ENCODE results near the gene SIX1.

Gene SIX1

DNA sequence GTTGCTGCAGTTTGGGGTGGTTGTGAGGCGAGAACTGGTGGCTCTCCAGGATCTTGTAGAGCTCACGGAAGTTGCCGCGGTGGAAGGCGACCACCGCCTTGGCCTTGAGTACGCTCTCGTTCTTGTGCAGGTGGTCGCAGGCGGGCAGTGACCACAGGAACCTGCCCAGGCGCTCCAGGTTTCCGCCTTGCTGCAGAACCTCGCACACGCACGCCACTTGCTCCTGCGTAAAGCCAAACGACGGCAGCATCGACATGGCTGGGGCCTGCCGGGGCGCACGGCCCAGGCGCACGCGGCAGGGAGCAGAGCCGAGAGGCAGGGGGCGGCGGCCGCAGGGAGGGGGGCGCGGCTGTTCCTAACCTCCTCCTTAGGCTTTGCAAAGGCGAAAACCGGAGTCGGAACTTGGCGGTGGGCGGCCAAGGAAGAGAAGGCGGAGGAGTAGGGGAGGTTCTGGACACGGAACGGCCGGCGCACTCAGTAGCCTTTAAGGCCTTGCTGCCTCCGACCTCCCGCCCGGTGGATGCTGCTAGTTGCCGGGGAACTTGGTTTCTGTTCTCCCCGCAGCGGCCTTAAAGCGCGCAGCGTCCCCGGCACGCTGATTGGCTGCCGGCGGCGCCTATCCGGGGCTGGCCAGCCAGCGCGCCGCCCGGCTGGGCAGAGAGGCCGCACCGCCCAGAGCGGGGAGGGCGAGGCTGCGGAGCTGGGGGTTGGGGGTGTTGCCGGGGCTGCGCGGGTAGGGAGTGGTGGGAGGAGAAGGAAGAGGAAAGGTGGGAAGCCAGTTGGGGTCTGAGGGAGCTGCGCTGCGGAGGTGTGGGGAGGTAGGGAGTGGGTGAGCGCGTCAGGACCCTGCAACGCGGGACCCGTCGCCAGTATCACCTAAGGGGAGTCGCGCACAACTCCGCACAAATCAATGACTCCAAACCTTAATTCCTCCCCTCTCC is at the start of gene SIX1:
Gene SIX1, minus strand, starts transcription at position 544 of the 941 bp plus-strand sequence. Its CDS starts 288 bp downstream, at position 256.
- DNase-seq, result peak; percentile 84 to 97

DNA sequence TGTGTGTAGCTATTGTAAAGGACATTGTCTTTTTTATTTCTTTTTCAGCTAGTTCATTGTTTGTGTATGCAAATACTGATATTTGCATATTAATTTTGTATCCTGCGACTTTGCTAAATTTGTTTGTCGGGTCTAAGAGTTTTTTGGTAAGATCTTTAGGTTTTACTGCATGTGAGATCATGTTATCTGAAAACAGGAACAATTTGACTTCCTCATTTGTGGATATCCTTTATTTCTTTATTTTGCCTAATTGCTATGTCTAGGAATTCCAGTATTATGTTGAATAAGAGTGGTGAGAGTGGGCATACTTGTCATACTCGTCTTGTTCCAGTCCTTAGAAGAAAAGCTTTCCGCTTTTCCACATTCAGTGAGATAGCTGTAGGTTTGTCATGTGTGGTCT is 46.0 kb upstream of the SIX1 start:
- peak; percentile 7 to 23 for DNase-seq

DNA sequence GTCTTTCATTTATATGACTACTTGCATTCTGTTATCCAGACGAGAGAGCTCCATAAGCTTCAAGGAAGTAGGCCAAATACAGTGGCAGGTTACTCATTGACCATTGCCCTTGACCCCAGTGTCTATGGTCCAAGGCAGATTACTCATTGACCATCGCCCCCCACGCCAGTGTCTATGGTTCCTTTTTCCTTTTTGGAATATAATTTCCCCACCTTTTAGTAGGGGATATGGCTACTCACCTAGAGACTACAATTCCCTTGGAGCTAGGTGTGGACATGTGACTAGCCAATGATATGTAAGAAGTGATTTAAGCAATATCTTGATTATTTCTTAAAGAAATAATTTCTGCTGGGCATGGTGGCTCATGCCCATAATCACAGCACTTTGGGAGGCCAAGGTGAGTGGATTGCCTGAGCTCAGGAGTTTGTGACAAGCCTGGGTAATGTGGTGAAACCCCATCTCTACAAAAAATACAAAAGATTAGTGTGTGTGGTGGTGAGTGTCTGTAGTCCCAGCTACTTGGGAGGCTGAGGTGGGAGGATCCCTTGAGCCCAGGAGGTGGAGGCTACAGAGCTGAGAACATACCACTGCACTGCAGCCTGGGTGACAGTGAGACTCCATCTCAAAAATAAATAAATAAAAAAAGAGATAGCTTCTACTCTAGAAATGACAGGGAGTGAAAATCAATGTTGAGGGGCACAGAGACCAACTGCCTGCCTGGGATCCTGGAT is 42.3 kb upstream of the SIX1 start:
- no peak for DNase-seq

DNA sequence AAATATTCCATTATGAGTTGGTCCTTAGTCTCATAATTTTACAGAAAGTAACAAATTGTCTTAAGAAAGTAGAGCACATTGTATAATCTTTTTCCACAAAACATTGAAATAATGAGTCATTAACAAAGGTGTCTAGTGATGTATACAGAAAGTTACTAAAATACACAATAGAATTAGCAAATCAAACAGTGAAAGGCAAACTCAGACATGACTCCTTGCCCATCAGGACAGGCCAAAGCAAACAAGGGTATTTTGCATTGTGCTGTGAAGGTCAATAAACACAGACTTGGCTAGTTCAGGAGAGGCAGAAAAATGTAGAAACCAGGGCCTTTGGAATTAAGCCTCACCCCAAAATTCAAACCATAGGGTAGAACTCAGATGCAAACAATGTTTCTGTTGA is 37.6 kb upstream of the SIX1 start:
- peak; percentile 11 to 27 for DNase-seq

DNA sequence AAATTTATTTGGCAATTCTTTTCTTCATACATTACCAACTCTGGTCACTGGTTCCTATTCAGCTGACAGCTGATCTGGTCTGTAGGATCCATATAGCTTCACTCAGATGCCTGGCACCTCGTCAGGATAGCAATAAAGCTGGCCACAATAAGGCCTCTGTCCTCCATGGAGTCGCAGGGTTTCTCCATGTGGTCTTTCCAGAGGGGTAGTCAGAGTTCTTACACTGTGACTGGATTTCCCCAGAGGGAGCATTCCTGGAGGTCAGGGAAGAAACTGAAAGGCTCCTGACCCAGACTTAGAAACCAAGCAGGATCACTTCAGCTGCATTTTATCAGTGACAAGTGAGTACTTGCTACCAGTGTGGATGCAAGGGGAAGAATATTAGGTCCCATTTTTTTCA is 34.9 kb upstream of the SIX1 start:
- no peak for DNase-seq

DNA sequence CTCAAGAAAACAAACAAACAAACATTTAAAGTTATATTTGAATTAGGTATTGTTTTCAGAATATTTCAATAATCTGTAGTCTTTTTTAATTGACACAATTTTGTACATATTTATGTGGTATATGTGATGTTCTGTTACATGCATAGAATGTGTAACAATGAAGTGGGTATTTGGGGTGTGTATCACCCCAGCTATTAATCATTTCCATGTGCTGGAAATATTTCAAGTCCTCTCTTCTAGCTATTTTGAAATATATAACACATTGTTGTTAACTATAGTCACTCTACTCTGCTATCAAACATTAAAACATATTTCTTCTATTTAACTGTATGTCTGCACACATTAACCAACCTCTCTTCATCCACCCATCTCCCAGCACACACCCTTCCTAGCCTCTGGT is 32.0 kb upstream of the SIX1 start:
- no peak for DNase-seq

DNA sequence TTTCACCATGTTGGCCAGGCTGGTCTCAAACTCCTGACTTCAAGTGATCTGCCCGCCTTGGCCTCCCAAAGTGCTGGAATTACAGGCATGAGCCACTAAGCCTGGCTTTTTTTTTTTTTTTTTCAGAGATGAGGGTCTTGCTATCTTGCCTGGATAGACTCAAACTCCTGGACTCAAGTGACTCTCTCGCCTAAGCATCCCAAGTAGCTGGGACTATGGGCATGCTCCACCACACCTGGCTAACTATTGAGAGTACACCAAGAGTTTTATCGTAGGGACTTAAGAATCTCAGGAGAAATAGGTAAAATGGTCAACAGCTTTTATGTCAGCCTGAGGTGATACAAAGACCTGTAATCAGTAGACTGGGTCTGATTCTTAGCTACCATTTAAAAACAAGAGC is 31.2 kb upstream of the SIX1 start:
- no peak for DNase-seq

DNA sequence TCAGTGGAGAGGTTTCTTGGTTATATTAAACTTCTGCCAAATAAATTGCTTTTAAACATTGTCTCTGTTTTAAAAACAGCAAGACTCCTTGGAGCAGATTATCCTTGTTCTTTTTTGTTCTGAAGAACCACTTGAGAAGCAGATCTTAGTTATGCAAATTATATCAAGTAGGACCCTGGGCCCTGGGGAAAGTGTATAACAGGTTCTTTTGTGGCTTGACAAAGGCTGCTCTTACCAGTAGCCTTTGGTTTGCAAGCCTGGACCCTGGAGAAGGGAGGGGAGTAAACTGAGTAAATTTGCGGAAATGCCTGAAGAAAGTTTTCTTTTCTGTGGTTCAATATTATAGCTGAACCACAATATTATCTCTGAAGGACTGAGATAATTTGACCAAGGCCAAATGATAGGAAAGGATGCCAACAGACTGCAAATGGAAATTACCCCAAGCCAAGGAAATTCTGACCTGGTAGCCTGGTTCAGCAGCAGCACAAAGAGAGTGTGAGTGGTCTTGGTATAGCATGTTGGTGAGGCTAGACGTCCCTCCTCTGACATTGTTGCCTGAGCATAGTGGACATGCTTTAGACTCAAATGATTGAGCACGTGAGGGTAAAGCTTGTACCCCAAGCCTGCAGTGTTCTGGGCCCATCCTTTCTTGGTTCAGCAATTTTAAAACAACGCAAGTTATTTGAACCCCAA is 30.4 kb upstream of the SIX1 start:
- DNase-seq, result no peak

DNA sequence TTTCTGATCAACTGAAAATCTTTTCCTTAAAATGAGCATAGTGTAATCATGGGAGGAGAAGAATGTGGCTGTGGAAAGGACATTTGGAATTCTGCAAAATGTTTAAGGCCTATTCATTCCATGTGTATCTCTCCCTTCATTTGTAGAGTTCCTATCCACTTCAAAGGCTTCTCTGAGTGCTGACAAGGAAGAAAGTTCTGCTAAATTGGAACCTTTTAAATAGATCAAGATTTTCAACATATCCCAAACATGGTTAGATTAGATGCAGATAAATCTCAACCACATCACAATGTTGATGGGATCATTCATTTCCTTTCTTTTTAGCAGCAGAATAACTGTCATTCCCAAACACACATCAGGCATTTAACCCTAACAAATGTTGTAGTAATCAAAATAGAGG is 28.4 kb upstream of the SIX1 start:
- DNase-seq, result no peak

DNA sequence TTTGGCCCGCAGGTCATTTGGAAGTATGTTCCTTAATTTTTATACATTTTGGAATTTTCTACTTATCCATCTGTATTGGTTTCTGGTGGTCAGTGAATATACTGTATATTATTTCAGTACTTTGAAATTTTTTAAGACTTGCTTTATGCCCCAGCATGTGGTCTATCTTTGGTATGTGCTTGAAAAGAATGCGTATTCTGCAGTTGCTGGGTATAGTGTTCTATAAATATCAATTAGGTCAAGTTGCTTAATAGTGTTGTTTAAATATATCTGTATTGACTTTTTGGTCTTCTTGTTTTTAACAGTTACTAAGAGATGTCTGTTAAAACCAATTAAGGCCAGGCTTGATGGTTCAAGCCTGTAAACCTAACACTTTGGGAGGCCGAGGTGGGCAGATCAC is 21.7 kb upstream of the SIX1 start:
- no peak for DNase-seq

DNA sequence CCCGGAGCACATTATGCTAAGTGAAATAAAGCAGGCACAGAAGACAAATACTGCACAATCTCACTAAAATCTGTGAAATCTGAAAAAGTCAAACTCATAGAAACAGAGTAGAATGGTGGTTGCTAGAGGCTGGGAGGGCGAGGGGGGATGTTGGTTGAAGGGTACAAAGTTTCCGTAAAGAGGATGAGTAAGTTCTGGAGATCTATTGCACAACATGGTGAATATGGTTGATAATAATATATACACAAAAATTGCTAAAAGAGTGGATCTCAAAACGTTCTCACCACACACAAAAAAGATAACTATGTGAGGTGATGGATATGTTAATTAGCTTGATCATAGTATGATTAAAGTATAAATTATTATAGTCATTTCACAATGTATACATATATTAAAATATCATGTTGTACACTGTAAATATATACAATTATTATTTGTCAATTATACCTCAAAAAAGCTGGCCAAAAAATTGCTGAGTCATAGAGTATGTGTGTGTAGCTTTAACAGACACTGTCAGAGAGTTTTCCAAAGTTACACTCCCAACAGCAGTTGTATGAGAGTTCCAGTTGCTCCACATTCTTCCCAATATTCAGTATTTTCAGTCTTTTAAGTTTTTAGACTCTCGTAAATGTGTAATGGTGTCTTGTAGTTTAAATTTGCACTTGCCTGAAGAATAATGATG is 19.3 kb upstream of the SIX1 start:
- DNase-seq, result no peak

DNA sequence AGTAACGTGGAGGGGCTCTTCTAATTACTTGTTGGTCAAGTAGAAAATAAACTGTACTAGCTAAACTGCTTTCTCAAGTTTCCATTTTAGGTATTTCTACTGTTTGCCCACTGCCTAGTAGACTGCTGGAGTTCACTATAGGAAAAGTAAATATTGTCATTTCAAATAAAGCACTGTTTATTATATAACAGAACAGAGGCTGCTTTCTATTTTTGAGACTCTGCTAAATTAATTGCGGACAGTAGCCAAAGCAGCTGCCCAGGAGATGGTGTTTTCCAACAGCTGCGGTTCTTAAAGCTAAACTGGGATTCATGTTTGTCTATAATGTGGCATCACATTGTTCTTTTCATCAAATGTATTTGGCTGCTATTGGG is 15.9 kb upstream of the SIX1 start:
- DNase-seq, result peak; percentile 87 to 96

DNA sequence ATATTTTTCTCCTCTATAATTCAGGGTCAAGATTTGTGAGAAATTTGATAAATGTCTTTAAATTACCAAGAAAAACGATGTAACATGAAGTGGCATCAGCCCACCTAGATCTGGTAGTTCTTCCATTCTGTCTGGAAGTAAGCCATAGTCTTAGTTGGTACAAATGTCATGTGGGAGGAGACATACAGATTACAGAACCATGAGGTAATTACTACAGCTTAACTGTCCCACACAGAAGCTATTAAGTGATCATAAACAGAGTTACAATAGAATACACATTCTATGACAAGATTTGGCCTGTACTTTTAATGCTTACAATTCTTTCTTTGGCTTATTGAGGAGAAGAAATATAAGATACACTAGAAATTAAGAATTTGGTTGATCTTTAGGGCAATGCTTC is 13.7 kb upstream of the SIX1 start:
- DNase-seq, result no peak

DNA sequence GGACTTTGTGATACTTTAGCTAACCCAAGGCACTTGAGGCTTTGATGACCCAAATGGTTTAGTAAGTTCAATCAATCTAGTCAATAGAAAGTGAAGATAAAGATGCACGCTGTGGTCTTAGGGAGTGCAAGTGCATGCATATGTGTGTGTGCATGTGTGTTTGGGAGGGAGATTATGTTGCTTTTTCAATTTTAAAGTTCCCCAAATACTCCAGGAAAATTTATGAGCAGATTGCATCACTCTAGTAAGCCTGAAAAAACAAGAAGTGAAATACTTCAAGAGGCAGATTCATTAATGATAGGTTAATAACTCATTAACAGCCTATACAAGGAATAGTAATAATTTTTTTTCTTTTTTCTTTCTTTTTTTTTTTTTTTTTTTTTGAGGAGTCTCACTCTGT is 12.4 kb upstream of the SIX1 start:
- no peak for DNase-seq

DNA sequence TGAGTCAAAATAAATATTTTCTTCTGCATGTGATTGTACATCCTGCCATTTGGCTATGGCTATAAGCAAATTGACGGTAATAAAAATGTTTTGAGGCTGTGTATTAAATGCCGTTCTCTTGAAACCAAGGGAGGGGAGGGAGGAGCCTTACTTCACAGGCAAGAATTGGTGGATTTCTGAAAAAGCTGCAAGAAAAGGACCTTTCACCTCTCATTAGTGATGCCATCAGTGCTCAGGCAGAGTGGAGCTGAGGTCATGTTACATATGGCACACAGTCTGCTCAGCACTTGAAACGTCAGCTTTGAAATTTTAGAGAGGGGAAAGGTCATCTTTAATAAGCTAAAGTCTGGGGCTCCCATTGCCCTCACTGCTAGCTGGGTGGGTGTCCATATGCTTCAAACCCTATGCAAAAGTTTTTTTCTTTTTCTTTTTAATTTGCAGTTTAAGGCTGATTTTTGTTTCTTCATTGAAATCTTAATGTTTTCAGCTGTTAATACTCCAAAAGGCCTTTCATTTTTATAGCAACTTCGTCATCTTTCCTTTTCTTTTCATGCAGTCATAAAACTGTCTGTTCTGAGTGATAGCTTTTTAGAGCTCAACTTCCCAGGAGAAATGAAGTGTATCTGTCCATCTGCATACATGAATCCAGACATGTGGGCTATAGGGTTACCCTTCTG is 9.8 kb upstream of the SIX1 start:
- DNase-seq, result peak; percentile 71 to 72

DNA sequence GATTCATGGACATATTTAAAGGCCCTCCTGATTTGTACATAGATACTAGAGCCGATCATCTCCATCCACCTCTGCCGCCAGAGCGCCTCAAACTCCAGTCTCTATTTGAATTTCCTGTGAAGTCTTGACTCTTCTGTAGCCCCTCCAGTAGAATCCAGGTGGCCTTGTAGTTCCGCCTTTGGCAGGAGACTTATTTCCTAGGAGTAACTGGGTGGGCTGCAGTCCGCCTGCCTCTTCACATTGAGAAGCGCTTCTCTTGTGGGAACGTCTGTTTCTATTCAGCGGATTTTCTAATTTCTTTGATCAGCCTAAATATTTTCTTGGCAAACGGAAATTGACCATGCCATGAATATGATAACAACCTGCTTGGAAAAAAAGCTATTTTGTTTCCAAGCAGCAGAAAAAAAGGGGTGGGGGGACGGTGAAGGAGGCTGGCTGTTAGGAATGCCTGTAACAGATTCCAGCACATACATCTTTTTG is 9.0 kb upstream of the SIX1 start:
- peak in 1 of 2 experiments; percentile 44 for DNase-seq

DNA sequence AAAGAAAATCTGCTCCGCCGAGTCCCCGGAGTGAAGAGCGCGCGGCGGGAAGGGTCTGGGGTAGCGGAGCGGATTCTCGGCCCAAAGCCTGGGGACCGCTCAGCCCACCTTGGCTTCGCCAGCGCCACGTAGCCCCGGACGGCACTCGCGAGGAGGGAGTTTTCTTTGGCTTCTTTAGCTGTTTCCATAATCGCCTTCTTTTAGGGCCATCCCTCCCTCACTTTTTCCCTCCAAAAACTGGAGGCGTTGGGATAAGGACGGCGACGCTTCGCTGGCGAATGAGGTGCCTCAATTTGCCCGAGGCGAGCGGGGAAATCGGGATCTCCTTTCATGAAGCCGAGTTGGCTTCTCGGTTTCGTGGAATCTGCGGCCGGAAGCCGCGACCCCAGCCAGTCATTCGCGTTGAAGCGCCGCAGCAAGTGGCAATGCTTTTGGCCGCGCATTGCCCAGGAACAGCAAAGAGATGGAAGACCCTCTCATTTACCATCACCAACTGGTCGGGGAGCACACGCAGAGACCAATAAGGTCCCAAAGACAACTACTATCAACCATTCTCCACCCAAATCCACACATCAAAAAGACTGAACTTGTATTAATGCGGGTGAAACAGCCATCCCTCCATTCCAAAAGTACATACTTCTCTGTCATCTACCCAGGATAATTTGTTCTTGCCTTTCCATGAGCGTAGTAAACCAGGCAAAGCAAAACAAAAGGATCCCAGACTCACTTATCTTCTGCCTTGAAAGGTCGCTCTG is 8.4 kb upstream of the SIX1 start:
- peak; percentile 50 to 67 for DNase-seq

DNA sequence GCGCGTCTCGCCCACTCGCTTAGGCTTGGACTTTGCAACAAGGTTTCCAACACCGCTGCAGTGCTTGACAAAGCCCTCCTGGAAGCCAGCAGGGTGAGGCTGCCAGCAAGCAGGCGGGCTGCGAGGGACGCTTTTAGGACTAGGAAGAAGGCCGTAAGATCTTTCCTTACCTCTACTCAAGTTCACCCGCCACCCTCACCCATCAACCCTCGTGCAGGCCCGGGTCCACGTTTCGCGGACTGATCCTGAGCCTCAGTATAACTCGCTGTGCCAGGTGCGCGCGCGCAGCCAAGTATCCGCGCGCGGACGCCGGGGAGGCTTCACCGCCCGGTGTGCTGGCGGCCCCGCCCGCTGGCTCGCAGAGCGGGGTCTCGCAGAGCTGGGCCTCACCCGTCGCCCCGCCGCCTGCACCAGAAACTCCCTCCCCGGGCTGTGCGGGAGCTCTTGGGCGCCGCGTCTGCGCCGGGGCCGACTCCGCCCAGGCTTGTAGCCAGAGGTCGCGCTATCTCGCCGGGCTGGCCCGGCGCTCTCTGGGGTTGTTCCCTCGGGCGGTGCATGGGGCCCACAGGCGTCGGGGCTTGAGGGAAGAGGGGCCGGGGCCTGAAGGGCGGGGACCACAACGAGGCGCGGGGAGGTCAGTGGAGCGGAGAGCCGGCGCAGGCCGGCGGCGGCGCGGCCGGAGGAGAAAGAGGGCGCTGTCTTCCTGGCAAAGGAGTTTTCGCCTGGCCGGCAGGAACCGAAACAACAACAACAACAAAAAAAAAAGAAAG is 7.6 kb upstream of the SIX1 start:
- DNase-seq, result peak; percentile 64 to 95

DNA sequence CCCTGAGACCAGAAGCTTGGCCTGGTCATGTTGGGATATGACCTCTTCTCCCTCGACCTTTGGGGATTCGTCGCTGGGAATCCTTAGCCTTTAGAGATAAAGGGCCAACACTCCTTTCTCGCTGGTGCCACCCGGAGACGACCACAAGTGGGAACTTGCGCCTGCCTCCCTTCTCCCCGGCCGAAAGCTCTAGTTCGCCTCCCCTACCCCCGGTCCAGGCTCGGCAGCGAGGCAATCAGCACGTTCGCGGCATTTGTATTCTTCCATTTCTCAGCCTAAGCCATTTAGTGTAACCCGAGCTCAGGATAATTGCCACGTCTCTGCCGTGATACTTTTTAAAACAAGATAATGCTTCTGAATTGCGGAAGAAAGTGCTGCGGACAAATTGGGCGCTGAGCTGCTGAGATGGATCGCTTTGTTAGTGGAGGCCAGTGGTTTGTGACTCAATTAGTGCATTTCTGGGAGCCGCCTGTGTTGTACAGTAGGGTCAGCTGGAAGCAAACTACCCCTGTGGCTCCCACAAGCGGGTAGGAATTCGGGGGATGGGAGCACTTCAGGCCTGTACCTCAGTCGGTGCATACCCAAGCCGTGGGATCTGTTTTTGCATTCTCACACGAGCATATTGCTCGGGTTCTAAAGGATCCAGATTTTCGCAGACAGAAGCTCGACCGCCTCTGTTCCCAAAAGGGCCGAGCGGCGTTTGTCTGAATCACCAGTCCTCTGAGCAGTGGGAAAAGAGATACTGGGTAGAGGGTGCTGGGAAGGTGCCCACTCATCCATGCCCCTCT is 6.8 kb upstream of the SIX1 start:
- peak in 1 of 2 experiments; percentile 52 for DNase-seq

All from NCI-H526 (cell line).